Testis (tissue), 2 donors: Measurements from ENCODE around the gene TMSB15C.

ENCODE experiments used
- CTCF ChIP-seq, 3 experiments: fragments of 450-650 bp in 2 of 3; fragments of 200-600 bp in 1 of 3; sonication (generic) in 1 of 3; IDR thresholded peaks; one replicate each; pipeline ENCODE4 v1.5.1; 2016 to 2019; ENCODE audit warnings: antibody characterized with exemption in 3 of 3, mild to moderate bottlenecking in 2 of 3, moderate library complexity in 1 of 3
- POLR2A ChIP-seq: fragments of 450-650 bp; IDR thresholded peaks from one replicate; pipeline ENCODE4 v1.6.1; 2017; ENCODE audit warnings: antibody characterized with exemption, mild to moderate bottlenecking, moderate library complexity

- TF ChIP-seq CTCF (IDR thresholded peaks at IDR 0.05) = no peak
- TF ChIP-seq POLR2A = no peak
Measured at GRCh38 chrX:104117759-104118158, 41.7 kb upstream of the TMSB15C start.
